Measurements from ENCODE around the gene TTLL7. TPM values are rescaled to one million over a fixed set of nuclear protein-coding genes. Genes with fewer than 3 reads are reported as not detected.
A peak's percentile ranks its signal among the peaks of the same experiment; 100 is the strongest.

The TTLL7 gene
- total RNA-seq, 1 experiment from 2014 or later, result 7.9 TPM

DNA sequence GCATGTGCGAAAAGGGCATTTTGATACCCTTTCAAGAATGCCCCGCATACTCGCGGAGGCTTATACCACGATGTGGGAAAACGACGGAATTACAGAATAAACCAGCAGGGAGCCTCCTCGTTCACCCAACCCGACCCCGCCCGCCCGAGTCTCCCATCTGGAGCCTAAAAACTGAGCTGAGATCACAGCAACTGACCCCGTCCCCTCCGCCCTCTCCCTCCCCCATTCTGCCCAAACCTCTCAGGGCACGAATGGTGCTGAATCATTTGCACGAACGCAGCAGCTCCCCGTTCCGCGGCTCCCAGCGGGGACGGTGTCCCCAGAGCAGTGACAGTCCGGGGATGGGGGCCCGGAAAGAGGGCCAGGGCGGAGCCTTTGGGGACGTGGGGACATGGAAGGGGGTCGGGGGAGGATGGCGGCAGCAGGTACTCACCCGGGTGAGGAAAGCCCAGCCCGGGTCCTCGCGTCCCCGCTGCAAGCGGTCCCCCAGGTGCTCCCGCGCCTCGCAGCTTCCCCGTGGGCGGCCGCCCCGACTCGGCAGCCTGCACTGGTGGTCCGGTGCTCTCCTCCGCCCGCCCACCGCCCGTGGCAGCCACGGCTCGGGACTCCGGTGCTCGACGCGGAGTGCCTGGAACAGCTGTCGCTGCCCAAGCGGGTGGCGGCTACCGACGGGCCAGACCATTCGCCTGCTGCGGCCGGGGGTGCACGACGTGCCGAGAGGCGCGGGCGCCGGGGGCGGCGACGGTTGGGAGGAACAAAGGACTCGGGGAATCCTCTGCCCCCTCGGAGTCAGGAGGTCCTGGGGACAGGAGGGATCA, at the start of gene TTLL7 (continued):
- TF ChIP-seq, protein P1, sequence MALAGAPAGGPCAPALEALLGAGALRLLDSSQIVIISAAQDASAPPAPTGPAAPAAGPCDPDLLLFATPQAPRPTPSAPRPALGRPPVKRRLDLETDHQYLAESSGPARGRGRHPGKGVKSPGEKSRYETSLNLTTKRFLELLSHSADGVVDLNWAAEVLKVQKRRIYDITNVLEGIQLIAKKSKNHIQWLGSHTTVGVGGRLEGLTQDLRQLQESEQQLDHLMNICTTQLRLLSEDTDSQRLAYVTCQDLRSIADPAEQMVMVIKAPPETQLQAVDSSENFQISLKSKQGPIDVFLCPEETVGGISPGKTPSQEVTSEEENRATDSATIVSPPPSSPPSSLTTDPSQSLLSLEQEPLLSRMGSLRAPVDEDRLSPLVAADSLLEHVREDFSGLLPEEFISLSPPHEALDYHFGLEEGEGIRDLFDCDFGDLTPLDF (CRISPR knock-in tag; IDR thresholded peaks at IDR 0.05), result 0 out of 2 replicates have a peak, but pooled peaks have one; percentile 55
- TF ChIP-seq TCF7 (CRISPR knock-in tag; IDR thresholded peaks at IDR 0.05; ENCODE audit: low read depth) (no peak), ZNF671 (CRISPR knock-in tag; IDR thresholded peaks at IDR 0.05) (no peak), ZNF281 (CRISPR knock-in tag; IDR thresholded peaks at IDR 0.05) (0 out of 2 replicates have a peak, but pooled peaks have one; percentile 25), GTF2I (CRISPR knock-in tag; conservative IDR thresholded peaks at IDR 0.05) (no peak), TEAD4 (CRISPR knock-in tag; IDR thresholded peaks at IDR 0.05) (0 out of 2 replicates have a peak, but pooled peaks have one; percentile 39), ZNF416 (CRISPR knock-in tag; IDR thresholded peaks at IDR 0.05) (no peak), SMAD3 (CRISPR knock-in tag; IDR thresholded peaks at IDR 0.05; ENCODE audit: borderline replicate concordance) (0 out of 2 replicates have a peak, but pooled peaks have one; percentile 25), FOXJ3 (CRISPR knock-in tag; IDR thresholded peaks at IDR 0.05; ENCODE audit: borderline replicate concordance) (no peak), SOX15 (CRISPR knock-in tag; IDR thresholded peaks at IDR 0.05) (no peak), PRRX2 (CRISPR knock-in tag; IDR thresholded peaks at IDR 0.05) (no peak), ETV6 (CRISPR knock-in tag; IDR thresholded peaks at IDR 0.05) (0 out of 2 replicates have a peak, but pooled peaks have one; percentile 48), CBFB (CRISPR knock-in tag; IDR thresholded peaks at IDR 0.05; ENCODE audit: low read depth) (0 out of 2 replicates have a peak, but pooled peaks have one; percentile 62), GRHL2 (CRISPR knock-in tag; IDR thresholded peaks at IDR 0.05; ENCODE audit: insufficient replicate concordance, severe bottlenecking) (no peak), NR1H2 (CRISPR knock-in tag; IDR thresholded peaks at IDR 0.05) (no peak), CREM (CRISPR knock-in tag; IDR thresholded peaks at IDR 0.05) (peak; percentile 68)
- TF ChIP-seq, protein P2, sequence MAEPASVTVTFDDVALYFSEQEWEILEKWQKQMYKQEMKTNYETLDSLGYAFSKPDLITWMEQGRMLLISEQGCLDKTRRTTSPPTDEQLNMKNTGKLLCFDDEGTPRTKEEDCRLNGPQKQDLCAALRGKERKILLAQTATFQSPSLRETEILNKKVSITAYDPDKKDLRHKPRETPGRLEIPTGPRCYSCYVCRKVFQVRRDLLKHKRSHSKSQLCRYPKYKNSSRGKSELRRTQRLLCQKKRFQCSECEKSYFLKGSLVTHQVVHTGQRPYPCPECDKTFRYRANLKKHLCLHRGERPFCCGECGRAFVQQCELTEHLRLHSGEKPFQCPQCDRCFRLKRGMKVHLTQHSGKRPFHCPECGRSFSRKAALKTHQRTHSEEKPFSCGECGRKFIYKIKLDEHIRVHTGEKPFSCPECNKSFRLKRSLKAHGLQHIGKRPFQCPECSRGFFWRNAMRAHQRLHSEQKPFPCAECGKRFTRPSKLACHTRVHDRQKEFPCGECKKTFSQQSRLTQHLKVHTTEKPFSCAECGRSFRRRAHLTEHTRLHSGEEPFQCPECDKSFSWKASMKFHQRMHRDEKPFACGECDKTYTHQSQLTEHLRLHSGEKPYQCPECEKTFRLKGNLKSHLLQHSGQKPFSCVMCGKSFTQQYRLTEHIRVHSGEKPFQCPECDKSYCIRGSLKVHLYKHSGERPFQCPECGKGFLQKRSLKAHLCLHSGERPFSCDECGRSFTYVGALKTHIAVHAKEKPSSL (CRISPR knock-in tag; conservative IDR thresholded peaks at IDR 0.05), result no peak
- TF ChIP-seq, protein P3, sequence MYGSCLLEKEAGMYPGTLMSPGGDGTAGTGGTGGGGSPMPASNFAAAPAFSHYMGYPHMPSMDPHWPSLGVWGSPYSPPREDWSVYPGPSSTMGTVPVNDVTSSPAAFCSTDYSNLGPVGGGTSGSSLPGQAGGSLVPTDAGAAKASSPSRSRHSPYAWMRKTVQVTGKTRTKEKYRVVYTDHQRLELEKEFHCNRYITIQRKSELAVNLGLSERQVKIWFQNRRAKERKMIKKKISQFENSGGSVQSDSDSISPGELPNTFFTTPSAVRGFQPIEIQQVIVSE (CRISPR knock-in tag; IDR thresholded peaks at IDR 0.05; ENCODE audit: borderline replicate concordance), result no peak
- TF ChIP-seq, protein P4, sequence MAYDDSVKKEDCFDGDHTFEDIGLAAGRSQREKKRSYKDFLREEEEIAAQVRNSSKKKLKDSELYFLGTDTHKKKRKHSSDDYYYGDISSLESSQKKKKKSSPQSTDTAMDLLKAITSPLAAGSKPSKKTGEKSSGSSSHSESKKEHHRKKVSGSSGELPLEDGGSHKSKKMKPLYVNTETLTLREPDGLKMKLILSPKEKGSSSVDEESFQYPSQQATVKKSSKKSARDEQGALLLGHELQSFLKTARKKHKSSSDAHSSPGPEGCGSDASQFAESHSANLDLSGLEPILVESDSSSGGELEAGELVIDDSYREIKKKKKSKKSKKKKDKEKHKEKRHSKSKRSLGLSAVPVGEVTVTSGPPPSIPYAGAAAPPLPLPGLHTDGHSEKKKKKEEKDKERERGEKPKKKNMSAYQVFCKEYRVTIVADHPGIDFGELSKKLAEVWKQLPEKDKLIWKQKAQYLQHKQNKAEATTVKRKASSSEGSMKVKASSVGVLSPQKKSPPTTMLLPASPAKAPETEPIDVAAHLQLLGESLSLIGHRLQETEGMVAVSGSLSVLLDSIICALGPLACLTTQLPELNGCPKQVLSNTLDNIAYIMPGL (CRISPR knock-in tag; IDR thresholded peaks at IDR 0.05), result peak; percentile 65; the same call in 1 of the 2 replicates
- TF ChIP-seq, protein P5, sequence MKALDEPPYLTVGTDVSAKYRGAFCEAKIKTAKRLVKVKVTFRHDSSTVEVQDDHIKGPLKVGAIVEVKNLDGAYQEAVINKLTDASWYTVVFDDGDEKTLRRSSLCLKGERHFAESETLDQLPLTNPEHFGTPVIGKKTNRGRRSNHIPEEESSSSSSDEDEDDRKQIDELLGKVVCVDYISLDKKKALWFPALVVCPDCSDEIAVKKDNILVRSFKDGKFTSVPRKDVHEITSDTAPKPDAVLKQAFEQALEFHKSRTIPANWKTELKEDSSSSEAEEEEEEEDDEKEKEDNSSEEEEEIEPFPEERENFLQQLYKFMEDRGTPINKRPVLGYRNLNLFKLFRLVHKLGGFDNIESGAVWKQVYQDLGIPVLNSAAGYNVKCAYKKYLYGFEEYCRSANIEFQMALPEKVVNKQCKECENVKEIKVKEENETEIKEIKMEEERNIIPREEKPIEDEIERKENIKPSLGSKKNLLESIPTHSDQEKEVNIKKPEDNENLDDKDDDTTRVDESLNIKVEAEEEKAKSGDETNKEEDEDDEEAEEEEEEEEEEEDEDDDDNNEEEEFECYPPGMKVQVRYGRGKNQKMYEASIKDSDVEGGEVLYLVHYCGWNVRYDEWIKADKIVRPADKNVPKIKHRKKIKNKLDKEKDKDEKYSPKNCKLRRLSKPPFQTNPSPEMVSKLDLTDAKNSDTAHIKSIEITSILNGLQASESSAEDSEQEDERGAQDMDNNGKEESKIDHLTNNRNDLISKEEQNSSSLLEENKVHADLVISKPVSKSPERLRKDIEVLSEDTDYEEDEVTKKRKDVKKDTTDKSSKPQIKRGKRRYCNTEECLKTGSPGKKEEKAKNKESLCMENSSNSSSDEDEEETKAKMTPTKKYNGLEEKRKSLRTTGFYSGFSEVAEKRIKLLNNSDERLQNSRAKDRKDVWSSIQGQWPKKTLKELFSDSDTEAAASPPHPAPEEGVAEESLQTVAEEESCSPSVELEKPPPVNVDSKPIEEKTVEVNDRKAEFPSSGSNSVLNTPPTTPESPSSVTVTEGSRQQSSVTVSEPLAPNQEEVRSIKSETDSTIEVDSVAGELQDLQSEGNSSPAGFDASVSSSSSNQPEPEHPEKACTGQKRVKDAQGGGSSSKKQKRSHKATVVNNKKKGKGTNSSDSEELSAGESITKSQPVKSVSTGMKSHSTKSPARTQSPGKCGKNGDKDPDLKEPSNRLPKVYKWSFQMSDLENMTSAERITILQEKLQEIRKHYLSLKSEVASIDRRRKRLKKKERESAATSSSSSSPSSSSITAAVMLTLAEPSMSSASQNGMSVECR (CRISPR knock-in tag; IDR thresholded peaks at IDR 0.05; ENCODE audit: borderline replicate concordance), result no peak; the same call in 1 of the 2 replicates
- TF ChIP-seq, protein P6, sequence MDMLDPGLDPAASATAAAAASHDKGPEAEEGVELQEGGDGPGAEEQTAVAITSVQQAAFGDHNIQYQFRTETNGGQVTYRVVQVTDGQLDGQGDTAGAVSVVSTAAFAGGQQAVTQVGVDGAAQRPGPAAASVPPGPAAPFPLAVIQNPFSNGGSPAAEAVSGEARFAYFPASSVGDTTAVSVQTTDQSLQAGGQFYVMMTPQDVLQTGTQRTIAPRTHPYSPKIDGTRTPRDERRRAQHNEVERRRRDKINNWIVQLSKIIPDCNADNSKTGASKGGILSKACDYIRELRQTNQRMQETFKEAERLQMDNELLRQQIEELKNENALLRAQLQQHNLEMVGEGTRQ (CRISPR knock-in tag; IDR thresholded peaks at IDR 0.05), result no peak
- TF ChIP-seq, protein P7, sequence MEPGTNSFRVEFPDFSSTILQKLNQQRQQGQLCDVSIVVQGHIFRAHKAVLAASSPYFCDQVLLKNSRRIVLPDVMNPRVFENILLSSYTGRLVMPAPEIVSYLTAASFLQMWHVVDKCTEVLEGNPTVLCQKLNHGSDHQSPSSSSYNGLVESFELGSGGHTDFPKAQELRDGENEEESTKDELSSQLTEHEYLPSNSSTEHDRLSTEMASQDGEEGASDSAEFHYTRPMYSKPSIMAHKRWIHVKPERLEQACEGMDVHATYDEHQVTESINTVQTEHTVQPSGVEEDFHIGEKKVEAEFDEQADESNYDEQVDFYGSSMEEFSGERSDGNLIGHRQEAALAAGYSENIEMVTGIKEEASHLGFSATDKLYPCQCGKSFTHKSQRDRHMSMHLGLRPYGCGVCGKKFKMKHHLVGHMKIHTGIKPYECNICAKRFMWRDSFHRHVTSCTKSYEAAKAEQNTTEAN (CRISPR knock-in tag; IDR thresholded peaks at IDR 0.05), result 0 out of 2 replicates have a peak, but pooled peaks have one; percentile 58

All from WTC11 (cell line).